Measurements from ENCODE around the gene FMNL2.

The FMNL2 gene

DNA sequence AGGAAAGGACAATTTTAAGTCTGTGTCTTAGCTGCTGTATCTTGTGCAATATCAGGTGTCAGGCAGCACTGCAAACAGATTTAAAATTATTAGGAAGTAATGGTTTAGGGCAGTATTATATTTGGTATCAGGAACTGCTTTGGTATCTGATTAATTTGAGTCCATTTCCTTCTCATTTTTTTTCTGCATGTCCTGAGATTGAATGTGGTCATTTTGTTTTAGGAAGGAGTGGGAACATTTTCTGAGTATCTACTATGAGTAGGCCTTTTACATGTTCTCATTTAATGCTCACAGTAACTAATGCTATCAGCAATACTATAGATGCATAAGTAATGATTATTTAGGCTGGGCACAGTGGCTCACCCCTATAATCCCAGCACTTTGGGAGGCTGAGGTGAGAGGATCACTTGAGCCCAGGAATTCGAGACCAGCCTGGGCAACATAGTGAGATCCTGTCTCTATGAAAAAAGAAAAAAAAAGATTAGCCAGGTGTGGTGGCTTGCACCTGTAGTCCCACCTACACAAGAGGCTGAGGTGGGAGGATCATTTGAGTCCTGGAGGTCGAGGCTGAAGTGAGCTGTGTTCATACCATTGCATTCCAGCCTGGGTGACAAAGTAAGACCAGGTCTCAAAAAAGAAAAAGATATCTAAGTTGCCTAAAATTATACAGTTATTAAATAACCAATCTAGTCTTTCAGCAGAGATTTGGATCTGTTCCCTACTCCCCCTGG lies 4.7 kb downstream of the FMNL2 start:
- DNase-seq (ENCODE audit: low read depth in 2 of 2) = no peak

DNA sequence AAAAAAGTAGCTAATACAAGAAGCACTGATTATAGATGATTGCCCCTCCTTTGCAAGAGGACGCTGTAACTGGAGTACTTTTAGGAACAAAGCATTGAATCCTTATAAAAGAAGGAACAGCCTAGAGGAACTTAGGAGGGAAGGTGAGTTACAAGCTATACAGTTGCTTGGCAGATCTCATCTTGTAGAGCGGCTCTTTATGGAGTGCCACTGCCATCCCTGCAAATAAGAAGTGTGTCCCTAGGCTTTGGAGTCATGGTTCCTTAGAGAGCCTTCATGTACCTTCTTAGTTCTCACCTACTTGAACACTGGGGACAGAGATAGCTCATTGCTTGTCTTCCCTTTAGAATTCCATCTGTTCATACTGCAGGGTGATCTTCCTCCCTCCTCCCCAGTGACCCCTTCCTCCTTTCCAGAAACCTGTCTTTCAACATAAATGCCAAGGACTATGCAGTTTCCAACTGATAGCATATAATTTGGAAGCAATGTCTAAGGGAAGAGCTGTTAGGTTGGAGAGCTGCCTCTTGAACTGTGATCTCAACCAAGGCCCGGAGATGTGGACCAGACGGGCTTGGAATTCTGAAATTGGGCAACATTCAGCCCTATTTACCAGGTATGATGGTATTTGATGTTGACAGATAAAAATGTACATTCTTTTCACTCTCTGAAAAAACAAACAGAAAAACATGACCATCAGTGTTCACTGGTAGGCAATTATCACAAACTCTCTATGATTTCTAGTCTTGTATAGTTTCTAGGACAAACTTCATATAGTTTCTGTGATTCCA lies 7.5 kb downstream of the FMNL2 start:
- DNase-seq (ENCODE audit: low read depth in 2 of 2) = no peak

DNA sequence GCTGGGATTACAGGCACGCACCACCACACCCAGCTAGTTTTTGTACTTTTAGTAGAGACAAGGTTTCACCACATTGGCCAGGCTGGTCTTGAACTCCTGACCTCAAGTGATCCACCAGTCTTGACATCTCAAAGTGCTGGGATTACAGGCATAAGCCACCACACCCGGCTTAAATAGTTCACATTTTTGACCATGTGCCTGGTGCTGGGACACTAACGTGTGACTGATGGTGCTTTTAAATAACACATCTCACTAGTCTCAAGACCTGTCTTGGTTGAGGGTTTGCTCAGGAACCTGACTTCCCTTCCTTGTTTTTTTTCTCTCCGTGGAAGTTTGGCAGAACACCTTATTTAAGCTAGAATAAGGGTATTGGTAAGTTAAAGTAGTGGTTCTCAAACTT lies 8.5 kb downstream of the FMNL2 start:
- DNase-seq (ENCODE audit: low read depth in 2 of 2) = no peak

DNA sequence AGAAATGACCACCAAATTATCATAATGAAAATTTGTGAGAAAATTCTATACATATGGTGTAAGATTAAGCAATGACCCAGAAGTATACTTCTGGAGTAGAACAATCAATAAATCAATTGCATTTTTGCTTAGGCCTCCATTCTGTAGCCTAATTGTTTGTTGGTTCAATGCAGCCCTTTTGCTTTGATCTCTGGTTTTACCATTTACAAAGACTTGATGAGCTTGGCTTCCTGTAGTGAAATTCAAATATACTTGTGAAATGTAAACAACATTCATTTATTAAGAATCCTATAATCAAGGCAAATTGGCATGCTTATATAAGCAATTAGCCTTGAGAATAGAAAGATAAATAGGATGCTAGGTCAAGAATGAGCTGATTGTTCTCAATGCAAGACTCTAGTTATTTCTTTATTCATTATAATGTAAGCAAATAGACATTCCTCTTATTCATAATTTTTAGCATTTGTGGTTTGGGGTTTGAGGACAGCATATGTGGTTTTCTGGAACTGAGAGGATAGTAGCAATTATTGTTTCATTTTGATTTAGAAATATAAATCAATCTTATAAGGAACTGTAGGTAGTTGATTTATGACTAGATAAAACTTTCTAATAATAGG lies 9.7 kb downstream of the FMNL2 start:
- no peak for DNase-seq (ENCODE audit: low read depth in 2 of 2)

DNA sequence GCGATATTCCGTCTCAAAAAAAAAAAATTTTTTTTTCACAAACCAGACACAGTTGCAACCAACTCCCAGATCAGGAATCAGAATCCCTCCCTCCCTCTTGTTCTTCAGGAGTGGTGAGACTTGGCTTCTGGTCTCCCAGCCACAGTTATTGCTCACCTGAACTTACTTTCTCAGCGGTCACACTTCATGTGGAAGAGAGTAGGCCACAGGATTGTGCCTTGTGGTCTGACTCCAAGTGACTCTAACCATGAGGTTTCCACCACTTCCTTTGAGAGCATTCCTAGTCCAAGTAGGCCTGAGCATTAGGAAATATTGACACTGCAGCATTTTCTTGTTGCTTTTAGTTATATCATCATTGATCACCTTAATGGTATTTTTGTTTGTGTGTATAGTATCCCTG lies 12.1 kb downstream of the FMNL2 start:
- no peak for DNase-seq (ENCODE audit: low read depth in 2 of 2)

DNA sequence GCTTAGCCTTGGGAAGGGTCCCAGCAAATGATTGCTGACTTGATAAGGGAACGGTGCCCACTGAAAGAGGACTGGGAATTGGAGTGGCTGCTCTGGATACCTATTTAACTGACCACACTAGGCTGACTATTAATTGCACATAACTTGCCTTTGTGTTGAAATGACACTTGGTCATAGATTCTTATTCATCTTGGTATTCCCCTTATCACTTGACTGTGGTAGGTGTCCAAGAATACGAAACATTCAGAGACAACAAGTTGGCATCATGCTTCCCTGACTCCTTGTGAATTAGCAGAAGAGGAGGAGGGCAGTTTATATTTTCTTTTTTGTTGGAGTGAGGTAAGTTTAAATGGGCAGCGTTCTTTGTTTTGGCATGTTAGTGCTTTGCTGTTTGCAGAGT lies 13.4 kb downstream of the FMNL2 start:
- DNase-seq (ENCODE audit: low read depth in 2 of 2) = no peak

DNA sequence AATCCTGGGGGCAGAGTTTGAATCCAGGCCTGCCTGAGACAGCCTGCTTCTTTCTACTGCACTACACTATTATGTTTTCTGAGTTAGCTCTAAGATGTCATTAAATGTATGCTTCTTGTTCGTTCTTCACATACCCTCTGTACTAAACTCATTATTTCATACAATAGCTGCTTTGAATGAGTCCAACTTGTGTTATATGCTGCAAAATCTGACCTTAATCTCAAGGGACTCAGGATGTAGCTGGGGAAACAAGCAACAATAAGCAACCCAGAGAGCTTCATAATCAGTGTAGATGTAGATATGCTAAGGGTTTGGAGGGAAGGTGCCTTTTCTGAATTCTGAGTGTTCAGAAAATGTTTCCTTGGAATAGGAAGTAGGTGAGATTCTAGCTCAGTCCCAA lies 14.4 kb downstream of the FMNL2 start:
- no peak for DNase-seq (ENCODE audit: low read depth in 2 of 2)

DNA sequence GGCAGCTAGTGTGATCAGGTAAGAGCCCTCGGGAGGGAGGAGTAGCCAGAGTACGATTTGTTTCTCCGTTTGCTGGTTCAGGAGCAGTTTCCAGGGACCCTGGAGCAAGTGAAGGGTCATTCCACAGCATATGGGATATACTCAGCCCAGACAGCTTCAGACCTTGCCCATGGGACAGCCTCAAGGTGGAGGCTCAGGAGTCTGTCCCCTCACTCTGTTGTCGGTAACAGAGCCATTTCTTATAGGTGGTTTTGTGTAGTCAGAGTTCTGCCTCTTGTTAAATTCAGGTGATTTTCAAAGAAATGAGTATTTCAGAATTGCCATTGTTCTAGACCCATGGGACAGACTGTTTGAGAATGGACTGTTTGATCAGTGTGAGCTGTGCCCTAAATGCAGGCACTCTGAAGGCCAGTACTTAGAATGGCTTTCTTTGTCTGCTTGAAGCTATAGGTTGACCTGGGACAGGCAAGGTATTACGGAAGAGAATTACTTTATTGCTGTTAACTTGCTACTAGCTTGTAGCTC lies 15.2 kb downstream of the FMNL2 start:
- DNase-seq (ENCODE audit: low read depth in 2 of 2) = no peak

DNA sequence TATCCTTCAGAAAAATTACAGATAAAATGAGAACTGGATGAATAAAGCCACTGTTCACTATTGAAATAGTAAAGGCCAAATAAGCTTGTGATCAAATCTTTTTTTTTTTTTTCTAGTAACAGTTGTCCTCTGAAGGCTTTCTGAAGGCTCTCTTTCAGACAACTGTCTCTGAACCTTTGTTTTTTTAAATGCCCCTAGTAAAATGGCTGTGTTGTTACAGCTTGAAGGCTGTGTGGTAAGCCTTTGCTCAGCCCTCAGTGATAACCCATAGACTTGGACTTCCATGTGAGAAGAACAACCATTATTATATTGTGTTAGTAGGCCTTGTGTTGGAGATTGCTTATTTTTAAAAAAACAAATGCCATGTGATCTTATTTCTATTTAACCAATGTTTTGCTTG lies 17.6 kb downstream of the FMNL2 start:
- DNase-seq (ENCODE audit: low read depth in 2 of 2) = no peak

DNA sequence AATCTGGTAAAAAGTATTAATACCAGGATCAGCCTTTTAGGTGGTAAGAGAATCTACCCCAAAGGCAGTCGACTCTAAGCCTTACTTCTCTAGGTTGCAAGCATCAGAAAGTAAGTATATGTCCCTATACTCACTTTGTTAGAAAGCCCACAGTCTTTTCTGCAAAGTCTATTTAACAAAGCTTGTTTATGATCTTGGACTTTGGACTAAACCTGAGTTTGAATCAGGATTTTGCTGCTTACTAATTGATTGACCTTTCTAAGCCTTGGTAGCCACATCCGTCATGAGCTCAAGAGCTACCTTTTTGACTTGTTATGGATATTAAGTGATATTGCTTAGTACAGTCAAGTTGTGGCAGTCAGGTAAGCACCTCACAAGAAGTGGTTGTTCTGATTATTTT lies 18.4 kb downstream of the FMNL2 start:
- no peak for DNase-seq (ENCODE audit: low read depth in 2 of 2)

DNA sequence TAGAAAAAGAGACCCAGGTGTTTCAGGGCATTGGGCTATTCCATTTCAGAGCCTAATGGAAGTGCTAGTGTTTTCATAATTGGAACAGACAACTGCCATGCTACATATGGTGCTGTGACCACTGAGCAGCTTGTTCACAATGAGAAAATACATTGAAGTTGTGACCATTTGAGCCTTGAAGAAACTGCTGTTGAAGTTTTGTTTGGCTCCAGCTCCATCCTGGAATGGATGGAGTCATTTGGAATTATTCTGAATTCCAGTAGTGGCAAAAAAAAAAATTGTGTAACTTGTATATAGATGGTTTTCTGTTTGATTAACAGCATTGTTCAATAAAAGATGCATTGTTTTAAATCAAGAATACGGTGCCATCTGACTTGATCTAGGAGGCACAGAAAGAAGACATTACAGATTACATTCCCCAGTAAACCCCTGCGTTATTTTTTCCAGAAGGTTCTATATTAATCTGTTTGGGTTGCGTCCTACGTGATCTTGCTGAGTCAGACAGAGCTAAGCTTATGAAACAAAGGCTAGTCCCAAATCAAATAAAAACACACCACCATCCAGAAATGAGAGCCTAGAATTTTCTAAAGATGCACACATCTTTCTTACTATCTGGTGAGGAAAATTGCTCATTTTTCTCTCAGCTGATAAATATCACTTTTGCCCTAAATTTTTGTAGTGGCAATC lies 19.2 kb downstream of the FMNL2 start:
- no peak for DNase-seq (ENCODE audit: low read depth in 2 of 2)

DNA sequence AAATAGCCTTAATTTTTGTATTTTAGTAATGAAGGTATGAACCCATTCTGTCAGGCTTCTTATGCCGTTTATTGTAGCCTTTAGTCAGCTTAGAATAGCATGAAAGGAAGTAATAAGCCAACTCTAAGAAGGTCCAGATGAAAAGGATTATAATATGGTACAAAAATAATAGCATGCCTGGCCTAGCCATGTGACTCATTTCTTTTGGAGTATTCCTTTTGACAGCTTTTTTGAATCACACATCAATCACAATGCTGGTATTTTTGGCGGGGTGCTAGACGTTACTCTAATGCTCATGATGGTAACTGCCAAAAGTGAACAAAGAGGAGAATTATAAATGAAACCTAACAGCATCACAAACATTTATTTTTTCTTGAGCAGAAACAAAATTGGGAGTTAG lies 19.9 kb downstream of the FMNL2 start:
- DNase-seq (ENCODE audit: low read depth in 2 of 2) = no peak

DNA sequence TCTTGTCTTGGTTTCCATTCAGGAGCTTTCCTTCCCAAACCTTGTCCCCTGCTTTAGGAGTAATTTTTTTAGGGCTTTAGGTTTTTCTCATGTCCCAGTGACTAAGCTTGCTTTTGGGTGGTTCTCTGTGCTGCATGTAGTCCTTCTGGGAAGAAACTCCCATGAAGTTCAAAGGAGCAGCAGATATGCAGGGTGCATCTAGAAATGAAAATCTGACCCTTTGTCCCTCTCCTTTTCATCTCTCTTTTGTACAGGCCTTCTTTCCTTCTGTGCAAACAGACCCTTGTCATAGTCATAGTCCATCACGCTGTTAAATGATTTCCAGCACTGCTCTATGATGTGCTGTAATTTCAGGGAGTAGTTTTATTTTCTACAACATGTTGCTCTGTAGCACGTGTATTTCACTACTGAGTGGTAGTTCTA lies 20.4 kb downstream of the FMNL2 start:
- no peak for DNase-seq (ENCODE audit: low read depth in 2 of 2)

DNA sequence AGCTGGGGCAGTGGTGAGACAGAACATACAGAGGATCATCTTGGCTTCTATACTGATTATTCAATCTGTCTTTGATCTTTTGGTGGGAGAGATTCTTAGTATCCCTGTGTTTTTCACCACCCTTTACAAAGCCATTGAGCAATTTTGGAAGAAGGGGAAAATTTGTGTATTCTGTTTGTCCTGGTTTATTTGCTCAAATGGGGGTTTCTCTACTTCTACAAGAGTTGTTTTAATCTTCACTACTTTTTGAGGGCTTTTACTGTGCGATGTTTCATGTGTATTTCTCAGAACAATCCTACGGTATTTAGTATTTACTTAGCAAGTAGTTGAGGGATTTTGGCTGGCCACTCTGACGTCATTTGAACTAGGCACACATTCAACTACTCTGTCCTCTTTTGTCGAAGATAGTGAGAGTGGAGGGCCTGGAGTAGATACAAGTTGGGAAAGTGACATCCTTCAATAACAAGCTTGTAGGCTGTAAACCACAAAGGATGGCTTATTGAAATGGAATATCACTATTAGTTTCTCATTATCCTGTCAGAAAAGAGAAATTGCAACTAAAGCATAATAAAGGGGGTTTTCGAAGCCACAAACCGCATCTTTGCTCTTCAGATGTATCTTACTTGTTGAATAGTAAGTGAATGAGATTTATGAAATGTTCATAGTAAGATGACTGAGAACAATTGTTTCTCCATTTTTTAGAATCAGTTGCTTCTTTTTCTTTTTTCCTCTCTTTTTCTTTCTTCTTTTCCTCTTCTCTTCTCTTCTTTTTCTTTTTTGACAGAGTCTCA lies 24.8 kb downstream of the FMNL2 start:
- DNase-seq (ENCODE audit: low read depth in 2 of 2) = no peak

DNA sequence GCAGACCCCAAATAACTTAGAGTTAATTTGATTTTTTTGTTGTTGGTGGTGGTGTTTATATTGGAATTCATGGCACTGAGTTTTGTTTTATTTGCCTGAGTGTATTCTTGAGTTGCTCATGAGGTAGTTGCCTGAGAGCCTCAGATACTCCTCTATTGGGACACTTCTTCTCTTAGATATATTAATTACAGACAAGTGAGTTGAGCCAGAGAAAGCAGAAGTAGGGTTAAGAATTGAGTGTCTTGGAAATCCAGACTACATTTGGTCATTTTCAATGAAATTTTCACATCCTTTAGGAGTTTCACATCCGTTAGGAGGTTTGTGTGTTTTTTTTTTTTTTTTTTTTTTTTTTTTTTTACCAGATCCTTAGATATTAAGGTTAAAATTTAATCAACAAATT lies 29.0 kb downstream of the FMNL2 start:
- no peak for DNase-seq (ENCODE audit: low read depth in 2 of 2)

DNA sequence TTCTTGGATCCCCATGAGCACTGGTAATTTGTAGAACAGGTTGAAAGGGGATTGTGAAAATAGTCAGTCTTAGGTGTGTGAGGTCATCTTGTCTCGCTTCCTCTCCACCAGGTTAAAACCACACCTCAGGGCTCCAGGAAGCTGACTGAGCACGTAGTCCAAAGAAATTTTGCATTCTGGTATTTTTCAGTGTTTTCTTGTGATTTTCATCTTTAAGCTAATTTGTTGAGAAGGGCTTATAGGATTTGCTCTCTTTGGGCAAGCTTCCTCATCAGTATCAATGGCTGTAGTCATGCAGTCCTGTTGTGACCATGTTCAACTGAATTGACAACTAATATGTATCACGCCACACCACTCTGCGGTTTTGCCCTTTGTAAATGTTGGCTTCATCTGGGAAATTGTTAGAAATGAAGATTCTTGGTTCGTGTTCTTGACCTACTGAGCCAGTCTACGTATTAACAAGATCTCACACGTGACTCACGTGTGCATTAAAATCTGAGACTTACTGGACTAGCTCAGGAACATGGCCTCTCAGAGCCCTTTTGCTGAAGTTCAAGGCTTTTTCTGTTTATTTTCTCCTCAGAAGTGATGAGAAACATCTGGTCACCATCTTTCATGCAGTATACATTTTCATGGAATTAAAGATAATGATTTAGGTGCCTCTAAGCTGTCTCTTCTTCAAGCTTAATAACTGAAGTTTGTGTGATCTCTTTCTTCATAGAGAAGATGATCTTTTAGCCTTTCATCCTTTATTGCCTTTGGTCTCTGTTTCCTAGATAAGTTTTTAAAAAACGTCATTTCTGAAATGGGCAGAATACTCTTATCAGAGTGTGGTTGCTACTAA lies 32.8 kb downstream of the FMNL2 start:
- no peak for DNase-seq (ENCODE audit: low read depth in 2 of 2)

DNA sequence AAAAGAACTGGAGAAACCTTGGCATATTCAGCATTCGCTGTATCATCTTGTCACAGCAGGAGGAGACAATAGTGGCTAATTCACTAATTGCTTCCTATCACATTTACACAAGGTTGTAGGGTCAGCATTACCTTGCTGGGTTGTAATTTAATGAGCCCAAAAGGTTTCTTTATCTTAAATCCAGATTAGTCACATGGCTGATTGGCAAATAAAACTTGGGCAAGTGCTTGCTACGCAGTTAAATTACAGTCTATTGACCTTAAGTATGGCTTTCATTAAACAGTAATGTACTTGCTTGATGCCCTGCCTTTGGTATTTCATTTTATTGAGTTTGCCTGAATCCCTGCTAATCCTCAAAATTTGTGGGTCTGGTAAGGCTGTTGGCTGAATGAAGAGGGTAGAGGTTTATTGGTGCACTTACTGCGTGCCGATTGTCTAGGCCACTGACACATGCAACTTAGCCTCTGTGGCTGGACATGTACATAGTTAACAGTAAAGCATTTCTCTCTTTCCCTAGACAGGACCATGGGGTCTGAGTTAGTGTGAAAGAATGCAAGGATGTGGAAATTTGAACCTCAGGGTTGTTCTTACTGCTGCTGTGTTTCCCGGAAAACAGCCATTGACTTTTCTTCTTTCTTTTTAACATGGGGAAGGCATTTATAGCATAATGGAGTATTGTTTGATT lies 34.3 kb downstream of the FMNL2 start:
- DNase-seq (ENCODE audit: low read depth in 2 of 2) = no peak

DNA sequence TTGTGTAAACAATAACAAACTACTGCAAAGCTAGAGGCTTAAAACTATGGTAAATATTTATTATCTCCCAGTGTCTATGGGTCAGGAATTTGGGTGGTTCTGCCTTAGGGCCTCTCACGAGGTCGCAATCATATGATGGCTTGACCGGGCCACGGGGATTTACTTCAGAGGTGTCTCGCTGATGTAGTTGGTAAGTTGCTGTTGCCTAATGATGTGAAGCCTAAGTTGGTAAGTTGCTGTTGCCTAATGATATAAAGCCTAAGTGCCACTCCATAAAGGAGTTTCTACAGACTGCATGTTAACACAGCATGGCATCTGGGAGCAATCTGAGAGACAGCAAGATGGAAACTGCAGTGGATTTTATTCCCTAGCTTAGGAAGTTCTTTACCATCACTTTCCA lies 35.8 kb downstream of the FMNL2 start:
- no peak for DNase-seq (ENCODE audit: low read depth in 2 of 2)

DNA sequence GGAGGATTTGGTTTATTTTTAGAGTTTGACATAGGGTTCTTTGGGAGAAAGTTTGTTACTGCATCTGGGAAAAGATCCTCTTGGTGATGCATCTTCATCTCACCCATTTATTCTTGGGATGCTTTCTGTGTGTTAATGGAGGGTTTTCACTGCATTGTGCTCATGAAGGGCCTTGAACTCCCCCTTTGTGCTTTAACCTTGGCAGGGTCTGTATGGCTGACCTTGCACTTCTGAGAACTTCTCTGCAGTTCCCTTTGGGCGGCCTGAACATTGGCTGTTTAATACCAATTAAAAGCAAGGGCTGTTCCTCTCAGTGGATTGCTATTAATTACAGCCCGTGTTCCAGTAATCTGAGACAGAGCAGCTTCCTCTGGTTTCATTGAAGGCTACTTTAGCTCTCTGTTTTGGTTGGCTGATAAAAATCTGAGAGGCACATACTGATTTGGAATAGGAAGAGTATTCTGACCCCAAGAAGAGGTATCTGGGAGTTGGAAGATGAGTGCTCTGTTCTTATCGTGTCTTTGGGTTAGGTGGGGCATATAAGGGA lies 37.5 kb downstream of the FMNL2 start:
- DNase-seq (ENCODE audit: low read depth in 2 of 2) = no peak

DNA sequence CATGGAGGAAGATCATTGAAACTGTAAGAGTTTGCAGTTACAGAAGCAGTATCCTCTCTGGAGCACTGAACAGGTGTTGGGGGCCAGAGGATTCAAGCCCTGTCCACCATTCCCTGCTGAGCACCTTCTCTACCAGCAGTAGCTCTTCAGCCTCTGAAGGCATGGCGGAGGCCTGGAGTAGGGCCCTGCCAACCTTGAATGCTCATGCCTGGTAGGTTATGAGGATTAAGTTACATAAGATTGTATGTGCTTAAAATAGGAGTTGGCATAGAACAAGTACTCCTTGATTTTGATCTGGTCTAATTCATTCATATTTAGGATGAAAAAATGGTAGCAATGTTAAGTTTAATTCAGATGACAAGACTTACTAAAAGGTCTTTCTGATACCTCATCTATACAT lies 40.2 kb downstream of the FMNL2 start:
- DNase-seq (ENCODE audit: low read depth in 2 of 2) = no peak

Measured in stimulated activated CD8-positive, alpha-beta memory T cell treated with anti-CD3 and anti-CD28 coated beads, Interleukin-7, amount 100 ng/mL, for 4 hours (primary cell).